Sigmoid colon (tissue), 4 donors: Measurements from ENCODE around the gene BARX2.

ENCODE experiments used
- CTCF ChIP-seq, 4 experiments: fragments of 450-650 bp in 3 of 4; fragments of 200-600 bp in 1 of 4; IDR thresholded peaks; one replicate each; pipeline ENCODE4 v1.5.1; 2016 to 2019; ENCODE audit warnings: antibody characterized with exemption in 4 of 4, mild to moderate bottlenecking in 3 of 4, moderate library complexity in 2 of 4
- POLR2A ChIP-seq, 2 donors: fragments of 450-650 bp; IDR thresholded peaks; one replicate each; pipeline ENCODE4 v1.6.1; 2016; ENCODE audit warnings: antibody characterized with exemption in 2 of 2, mild to moderate bottlenecking in 2 of 2, moderate library complexity in 2 of 2
- POLR2AphosphoS5 ChIP-seq, 4 donors: sonication (generic); formaldehyde crosslinking; IDR thresholded peaks; one replicate each; pipeline ENCODE4 v1.6.1; 2017; ENCODE audit warnings: antibody characterized with exemption in 4 of 4

GRCh38 chr11:129374993-129375750 lies 476 bp upstream of the BARX2 start:
- TF ChIP-seq CTCF (IDR thresholded peaks at IDR 0.05) (no peak), POLR2A (IDR thresholded peaks at IDR 0.05) (no peak), POLR2AphosphoS5 (IDR thresholded peaks at IDR 0.05) (no peak)
